Stimulated activated CD4-positive, alpha-beta T cell treated with anti-CD3 and anti-CD28 coated beads, Interleukin-2, amount 100 ng/mL, for 24 hours (primary cell): Measurements from ENCODE around the gene SCYL1.

Experiments
- DNase-seq, 2 donors: peaks; one replicate each; pipeline ENCODE4 v3.0.0-alpha.2; 2020

SCYL1 gene

GRCh38 chr11:65586676-65587075 is 61.8 kb downstream of the SCYL1 start:
- no peak for DNase-seq
